Measurements from ENCODE around the gene MYO7A.

DNA sequence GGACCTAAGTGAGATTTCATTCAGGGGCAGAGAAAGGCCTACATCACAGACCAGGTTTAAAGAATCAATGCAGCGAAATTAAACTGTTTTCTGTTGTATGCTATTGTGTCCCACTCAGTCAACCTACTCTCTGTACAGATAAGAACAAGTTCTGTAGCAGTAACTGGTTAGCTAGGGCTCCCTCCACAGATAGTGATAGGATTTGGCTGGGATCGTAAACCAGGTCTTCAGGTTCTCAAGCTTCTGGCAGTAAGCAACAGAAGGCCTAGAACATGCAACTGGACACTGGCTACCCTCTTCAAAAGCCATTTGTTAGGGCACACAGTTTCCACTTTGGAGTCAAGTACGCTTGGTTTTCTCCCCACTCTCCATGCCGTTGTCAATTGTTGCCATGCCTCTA, 104.2 kb downstream of the MYO7A start:
- TF ChIP-seq, protein P1, sequence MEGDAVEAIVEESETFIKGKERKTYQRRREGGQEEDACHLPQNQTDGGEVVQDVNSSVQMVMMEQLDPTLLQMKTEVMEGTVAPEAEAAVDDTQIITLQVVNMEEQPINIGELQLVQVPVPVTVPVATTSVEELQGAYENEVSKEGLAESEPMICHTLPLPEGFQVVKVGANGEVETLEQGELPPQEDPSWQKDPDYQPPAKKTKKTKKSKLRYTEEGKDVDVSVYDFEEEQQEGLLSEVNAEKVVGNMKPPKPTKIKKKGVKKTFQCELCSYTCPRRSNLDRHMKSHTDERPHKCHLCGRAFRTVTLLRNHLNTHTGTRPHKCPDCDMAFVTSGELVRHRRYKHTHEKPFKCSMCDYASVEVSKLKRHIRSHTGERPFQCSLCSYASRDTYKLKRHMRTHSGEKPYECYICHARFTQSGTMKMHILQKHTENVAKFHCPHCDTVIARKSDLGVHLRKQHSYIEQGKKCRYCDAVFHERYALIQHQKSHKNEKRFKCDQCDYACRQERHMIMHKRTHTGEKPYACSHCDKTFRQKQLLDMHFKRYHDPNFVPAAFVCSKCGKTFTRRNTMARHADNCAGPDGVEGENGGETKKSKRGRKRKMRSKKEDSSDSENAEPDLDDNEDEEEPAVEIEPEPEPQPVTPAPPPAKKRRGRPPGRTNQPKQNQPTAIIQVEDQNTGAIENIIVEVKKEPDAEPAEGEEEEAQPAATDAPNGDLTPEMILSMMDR (IDR thresholded peaks at IDR 0.05): no peak
- no peak for TF ChIP-seq EP300 (IDR thresholded peaks at IDR 0.05)

All from ovary (tissue), 3 donors.